Upper lobe of right lung (tissue), 1 donor: ENCODE measurements around the gene ADPRHL1. TPM values are rescaled to one million over a fixed set of nuclear protein-coding genes. Genes with fewer than 3 reads are reported as not detected.

Source experiments
- ATAC-seq: fragments of 200-7000 bp; cut with Tn5 transposase; one replicate; pipeline ENCODE4 v1.9.1; 2020; ENCODE audit warnings: mild to moderate bottlenecking, moderate library complexity
- DNase-seq: peaks from one replicate; pipeline ENCODE4 v3.0.0-alpha.2; 2020
- H3K27ac ChIP-seq: fragments of 200-600 bp; one replicate; pipeline ENCODE4 v1.8.0; 2022
- H3K27me3 ChIP-seq: fragments of 200-600 bp; one replicate; pipeline ENCODE4 v1.8.0; 2022; ENCODE audit warnings: mild to moderate bottlenecking
- H3K36me3 ChIP-seq: fragments of 200-600 bp; one replicate; pipeline ENCODE4 v1.8.0; 2022
- H3K4me1 ChIP-seq: fragments of 200-600 bp; one replicate; pipeline ENCODE4 v1.8.0; 2022
- H3K4me3 ChIP-seq: fragments of 200-600 bp; one replicate; pipeline ENCODE4 v1.8.0; 2022; ENCODE audit warnings: mild to moderate bottlenecking
- H3K9me3 ChIP-seq: fragments of 200-600 bp; one replicate; pipeline ENCODE4 v1.8.0; 2022
- CTCF ChIP-seq: fragments of 200-600 bp; IDR thresholded peaks from one replicate; pipeline ENCODE4 v1.8.0; 2022; ENCODE audit warnings: antibody characterized with exemption
- intact Hi-C: fragments of 100-400 bp; cut with DNase I; formaldehyde crosslinking; loops from one replicate; pipeline ENCODE4 v1.11.0; 2022
- total RNA-seq: library from RNA; stranded (reverse); fragmentation: NEBNext Ultra II Directional; extraction: Animal tissue kit (Norgen Biotek cat#: 25700); gene quantifications from one replicate; pipeline ENCODE4 v1.2.1, GENCODE V29; 2021
- donor health status: DM: no; HTN: yes; CAD: no; lungs with severe emphysema.

The ADPRHL1 gene
- total RNA-seq, 1 donor from 2014 or later = 1.9 TPM

GRCh38 chr13:113448885-113449692, 4.2 kb downstream of the ADPRHL1 start:
- peak; percentile 78 for DNase-seq
- H3K27ac ChIP-seq = peak overlapping the region; percentile 75
- H3K36me3 ChIP-seq = no peaks in the 10 kb centered on the region

DNA sequence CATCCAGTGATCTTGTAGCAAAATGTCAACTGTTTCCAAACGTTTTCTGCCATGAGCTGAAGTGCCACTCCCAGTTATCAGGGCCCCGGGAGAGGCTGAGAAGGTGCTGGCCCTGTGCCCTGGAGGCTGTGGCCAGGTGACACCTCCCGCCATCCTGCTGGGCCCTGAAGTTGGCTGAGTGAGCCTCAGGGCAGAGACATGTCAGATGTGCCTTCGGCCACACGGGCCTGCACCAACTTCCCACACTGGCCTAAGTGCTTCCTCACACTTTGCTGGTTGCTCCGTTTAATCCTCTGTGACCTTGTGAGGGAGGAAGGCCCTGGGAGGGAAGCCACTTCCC, 4.8 kb downstream of the ADPRHL1 start:
- Histone ChIP-seq H3K9me3 (no peaks in the 10 kb centered on the region), H3K27ac (peak overlapping the region; percentile 75), H3K36me3 (no peaks in the 10 kb centered on the region), H3K27me3 (no peaks in the 10 kb centered on the region), H3K4me1 (no peaks in the 10 kb centered on the region), H3K4me3 (peak overlapping the region; percentile 40)
- peak; percentile 76 for DNase-seq
- TF ChIP-seq CTCF = no peak
- intact Hi-C loops = no loop called here
- peak; percentile 45 for ATAC-seq

More at GRCh38 chr13:113448885-113449692, 4.2 kb downstream of the ADPRHL1 start:
- ATAC-seq = peak; percentile 83
- no peaks in the 10 kb centered on the region for H3K9me3 ChIP-seq
- intact Hi-C loops = no loop called here
- H3K4me1 ChIP-seq = no peaks in the 10 kb centered on the region
- peak overlapping the region; percentile 46 for H3K4me3 ChIP-seq
- no peaks in the 10 kb centered on the region for H3K27me3 ChIP-seq
- no peak for TF ChIP-seq CTCF

- Histone ChIP-seq H3K4me3 (no peak overlapping the region), H3K27me3 (no peaks in the 10 kb centered on the region), H3K9me3 (no peaks in the 10 kb centered on the region), H3K27ac (no peak overlapping the region), H3K4me1 (no peaks in the 10 kb centered on the region), H3K36me3 (no peaks in the 10 kb centered on the region)
- peak; percentile 35 for DNase-seq
- no peak for ATAC-seq
- TF ChIP-seq CTCF = no peak
- intact Hi-C loops = no loop called here
Measured at GRCh38 chr13:113447596-113447995, 5.7 kb downstream of the ADPRHL1 start.

DNA sequence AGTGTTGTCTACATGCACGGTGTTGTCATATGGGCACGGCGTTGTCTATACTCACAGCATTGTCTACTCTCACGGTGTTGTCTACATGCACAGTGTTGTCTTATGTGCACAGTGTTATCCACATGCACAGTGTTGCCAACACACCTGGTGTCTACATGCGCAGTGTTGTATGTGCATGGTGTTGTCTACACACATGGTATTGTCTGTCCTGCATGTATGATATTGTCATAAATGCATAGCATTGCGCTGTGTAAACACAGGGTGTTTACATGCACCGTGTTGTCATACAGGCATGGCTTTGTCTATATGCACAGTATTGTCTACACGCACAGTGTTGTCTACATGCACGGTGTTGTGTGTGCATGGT, 6.8 kb downstream of the ADPRHL1 start:
- no peak for TF ChIP-seq CTCF
- peak; percentile 6 for DNase-seq
- Histone ChIP-seq H3K27ac (no peak overlapping the region), H3K4me3 (no peak overlapping the region), H3K4me1 (no peaks in the 10 kb centered on the region), H3K9me3 (no peaks in the 10 kb centered on the region), H3K27me3 (no peaks in the 10 kb centered on the region), H3K36me3 (no peaks in the 10 kb centered on the region)
- intact Hi-C loops = no loop called here
- ATAC-seq = no peak

DNA sequence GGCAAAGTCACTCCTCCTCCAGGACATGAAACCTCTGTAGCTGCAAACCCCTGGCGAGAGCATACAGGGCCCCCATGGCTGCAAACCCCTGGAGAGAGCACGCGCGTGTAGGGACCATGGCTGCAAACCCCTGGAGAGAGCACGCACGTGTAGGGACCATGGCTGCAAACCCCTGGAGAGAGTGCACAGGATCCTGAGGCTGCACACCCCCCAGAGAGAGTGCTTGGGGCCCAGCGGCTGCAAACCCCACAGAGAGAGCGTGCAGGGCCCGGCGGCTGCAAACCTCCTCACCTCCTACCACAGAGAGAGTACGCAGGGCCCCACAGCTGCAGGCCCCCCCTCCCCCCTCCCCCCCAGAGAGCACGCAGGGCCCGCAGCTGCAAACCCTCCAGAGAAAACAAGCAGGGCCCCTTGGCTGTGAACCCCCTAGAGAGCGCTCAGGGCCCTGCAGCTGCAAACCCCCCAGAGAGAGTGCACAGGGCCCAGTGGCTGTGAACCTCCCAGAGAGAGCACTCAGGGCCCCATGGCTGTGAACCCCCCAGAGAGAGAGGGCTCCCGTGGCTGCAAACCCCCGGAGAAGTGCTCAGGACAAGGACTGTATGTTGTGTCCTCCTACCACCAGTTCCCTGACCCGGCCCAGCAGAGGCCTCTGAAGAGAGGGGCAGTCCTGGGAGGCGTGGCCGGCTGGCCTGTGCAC, 7.3 kb downstream of the ADPRHL1 start:
- ATAC-seq (no peak), DNase-seq (peak; percentile 51)
- Histone ChIP-seq H3K9me3 (no peaks in the 10 kb centered on the region), H3K4me3 (no peak overlapping the region), H3K27ac (no peak overlapping the region), H3K36me3 (no peaks in the 10 kb centered on the region), H3K4me1 (no peaks in the 10 kb centered on the region), H3K27me3 (no peaks in the 10 kb centered on the region)
- TF ChIP-seq CTCF = no peak
- intact Hi-C loops = no loop called here
